Measurements from ENCODE around the gene HOXB3.

DNA sequence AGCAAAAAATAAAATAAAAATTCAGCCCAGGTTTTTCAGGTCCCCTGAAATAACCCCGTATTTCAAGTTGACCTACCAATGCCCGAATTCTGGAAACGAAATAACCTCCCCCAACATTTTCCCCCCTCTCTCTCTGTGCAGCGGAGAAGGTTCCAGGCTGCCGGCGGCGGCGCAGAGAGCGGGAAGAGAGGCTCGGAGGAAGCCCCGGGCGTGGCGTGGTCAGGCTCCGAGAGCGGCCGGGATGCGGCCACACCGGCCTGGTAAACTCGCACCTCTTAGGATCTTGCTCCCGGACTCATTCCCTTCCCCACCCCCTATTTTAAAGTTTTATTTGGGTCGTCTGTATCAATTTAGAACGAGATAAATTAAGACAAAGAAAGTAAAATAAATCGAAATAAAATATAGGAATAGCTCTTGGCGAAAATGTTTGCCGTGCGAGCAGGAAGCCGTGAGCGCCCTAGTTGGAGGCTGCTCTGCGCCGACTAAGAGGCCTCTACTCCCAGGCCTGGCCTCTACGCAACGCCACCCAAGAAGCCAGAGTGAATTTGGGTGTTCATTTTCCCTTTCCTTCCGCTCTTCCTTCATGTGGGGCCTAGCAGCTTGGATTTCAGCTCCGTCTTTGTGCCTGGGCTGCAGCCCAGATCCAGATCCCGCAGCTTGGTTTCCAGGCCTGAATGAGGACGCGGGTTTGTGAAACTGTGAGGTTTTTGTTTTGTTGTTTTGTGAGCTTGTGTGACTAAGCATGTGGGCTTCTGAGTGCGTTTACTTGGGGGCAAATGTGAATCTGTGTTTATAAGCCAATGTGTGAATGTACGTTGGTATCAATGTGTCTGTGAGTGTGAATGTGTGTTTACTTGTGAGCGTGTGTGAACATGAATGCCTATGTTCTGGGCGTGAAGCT lies 16.2 kb upstream of the HOXB3 start:
- TF ChIP-seq, protein P1, sequence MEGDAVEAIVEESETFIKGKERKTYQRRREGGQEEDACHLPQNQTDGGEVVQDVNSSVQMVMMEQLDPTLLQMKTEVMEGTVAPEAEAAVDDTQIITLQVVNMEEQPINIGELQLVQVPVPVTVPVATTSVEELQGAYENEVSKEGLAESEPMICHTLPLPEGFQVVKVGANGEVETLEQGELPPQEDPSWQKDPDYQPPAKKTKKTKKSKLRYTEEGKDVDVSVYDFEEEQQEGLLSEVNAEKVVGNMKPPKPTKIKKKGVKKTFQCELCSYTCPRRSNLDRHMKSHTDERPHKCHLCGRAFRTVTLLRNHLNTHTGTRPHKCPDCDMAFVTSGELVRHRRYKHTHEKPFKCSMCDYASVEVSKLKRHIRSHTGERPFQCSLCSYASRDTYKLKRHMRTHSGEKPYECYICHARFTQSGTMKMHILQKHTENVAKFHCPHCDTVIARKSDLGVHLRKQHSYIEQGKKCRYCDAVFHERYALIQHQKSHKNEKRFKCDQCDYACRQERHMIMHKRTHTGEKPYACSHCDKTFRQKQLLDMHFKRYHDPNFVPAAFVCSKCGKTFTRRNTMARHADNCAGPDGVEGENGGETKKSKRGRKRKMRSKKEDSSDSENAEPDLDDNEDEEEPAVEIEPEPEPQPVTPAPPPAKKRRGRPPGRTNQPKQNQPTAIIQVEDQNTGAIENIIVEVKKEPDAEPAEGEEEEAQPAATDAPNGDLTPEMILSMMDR (IDR thresholded peaks at IDR 0.05) = no peak
- no peak for TF ChIP-seq POLR2AphosphoS5 (IDR thresholded peaks at IDR 0.05)
- TF ChIP-seq POLR2A (IDR thresholded peaks at IDR 0.05) = no peak
- TF ChIP-seq EP300 (IDR thresholded peaks at IDR 0.05) = no peak
